CD4-positive, alpha-beta memory T cell (primary cell): ENCODE data around the gene RIMS3. TPM values are rescaled to one million over a fixed set of nuclear protein-coding genes. Genes with fewer than 3 reads are reported as not detected.

Experiments
- CTCF ChIA-PET: fragments of 350-600 bp; sonication (Branson Sonifier 250); formaldehyde crosslinking; loops from one replicate; lab custom pipeline; 2021; ENCODE audit warnings: inconsistent platforms; ENCODE audit not compliant: partially characterized antibody; lab: Charles Lee
- POLR2A ChIA-PET: fragments of 350-600 bp; sonication (Branson Sonifier 250); formaldehyde crosslinking; loops from one replicate; lab custom pipeline; 2021; ENCODE audit not compliant: partially characterized antibody; lab: Charles Lee
- DNase-seq, 5 donors: peaks; one replicate each; pipeline versions ENCODE4 v3.0.0 to v3.0.0-alpha.2; 2020 to 2022; ENCODE audit warnings: mixed read lengths in 1 of 5
- H3K27ac ChIP-seq: one replicate; pipeline ENCODE4 v1.7.0; 2013; ENCODE audit warnings: low read depth, low read length
- H3K27me3 ChIP-seq: 2 replicates; pipeline ENCODE4 v1.7.0; 2013; ENCODE audit warnings: mild to moderate bottlenecking, low read length, moderate library complexity; ENCODE audit not compliant: insufficient read depth
- H3K36me3 ChIP-seq: 2 replicates; pipeline ENCODE4 v1.7.0; 2013; ENCODE audit warnings: mild to moderate bottlenecking, low read length, moderate library complexity; ENCODE audit not compliant: insufficient read depth
- H3K4me1 ChIP-seq: 2 replicates; pipeline ENCODE4 v1.7.0; 2013; ENCODE audit warnings: mild to moderate bottlenecking, low read length, moderate library complexity; ENCODE audit not compliant: insufficient read depth
- H3K4me3 ChIP-seq, 2 donors: one replicate each; pipeline ENCODE4 v1.7.0; 2013; ENCODE audit warnings: low read length in 2 of 2, mild to moderate bottlenecking in 1 of 2
- H3K9me3 ChIP-seq, 2 donors: one replicate each; pipeline ENCODE4 v1.7.0; 2013; ENCODE audit warnings: low read length in 2 of 2, control low read depth in 1 of 2; ENCODE audit not compliant: control insufficient read depth in 1 of 2
- H3K27ac Mint-ChIP-seq, 7 donors: one replicate each; pipeline ENCODE4 v1.8.0; 2020 to 2021; ENCODE audit warnings: mixed read lengths in 7 of 7, mild to moderate bottlenecking in 6 of 7, inconsistent platforms in 3 of 7, moderate library complexity in 3 of 7
- H3K27me3 Mint-ChIP-seq, 2 donors: one replicate each; pipeline ENCODE4 v1.8.0; 2020 to 2021; ENCODE audit warnings: mixed read lengths in 2 of 2
- H3K36me3 Mint-ChIP-seq, 2 donors: one replicate each; pipeline ENCODE4 v1.8.0; 2020 to 2021; ENCODE audit warnings: mixed read lengths in 2 of 2, inconsistent platforms in 1 of 2, mild to moderate bottlenecking in 1 of 2
- H3K4me1 Mint-ChIP-seq, 4 donors: one replicate each; pipeline ENCODE4 v1.8.0; 2020 to 2021; ENCODE audit warnings: mixed read lengths in 4 of 4, mild to moderate bottlenecking in 1 of 4
- H3K4me3 Mint-ChIP-seq, 8 donors: one replicate each; pipeline ENCODE4 v1.8.0; 2020 to 2021; ENCODE audit warnings: mixed read lengths in 8 of 8, mild to moderate bottlenecking in 7 of 8, moderate library complexity in 6 of 8, inconsistent platforms in 3 of 8
- H3K9me3 Mint-ChIP-seq, 8 donors: one replicate each; pipeline ENCODE4 v1.8.0; 2020 to 2021; ENCODE audit warnings: mixed read lengths in 8 of 8, mild to moderate bottlenecking in 5 of 8, inconsistent platforms in 3 of 8, moderate library complexity in 1 of 8
- intact Hi-C: fragments of 100-400 bp; cut with micrococcal nuclease; formaldehyde crosslinking; loops from one replicate; pipeline ENCODE4 v1.15.1; 2023
- polyA plus RNA-seq, 2 donors: library from polyadenylated mRNA; unstranded; fragments of 300-500 nt; fragmentation: Illumina TruSeq; gene quantifications; one replicate each; pipeline ENCODE4 v1.2.3, GENCODE V29; 2021
- total RNA-seq, 2 experiments: library from RNA; stranded (reverse); gene quantifications; one replicate each; pipeline ENCODE4 v1.2.3, GENCODE V29; 2021

The RIMS3 gene
- total and polyA plus RNA-seq, 4 experiments from 2014 or later = 1.5 to 3.4 (median 2.2) TPM

DNA sequence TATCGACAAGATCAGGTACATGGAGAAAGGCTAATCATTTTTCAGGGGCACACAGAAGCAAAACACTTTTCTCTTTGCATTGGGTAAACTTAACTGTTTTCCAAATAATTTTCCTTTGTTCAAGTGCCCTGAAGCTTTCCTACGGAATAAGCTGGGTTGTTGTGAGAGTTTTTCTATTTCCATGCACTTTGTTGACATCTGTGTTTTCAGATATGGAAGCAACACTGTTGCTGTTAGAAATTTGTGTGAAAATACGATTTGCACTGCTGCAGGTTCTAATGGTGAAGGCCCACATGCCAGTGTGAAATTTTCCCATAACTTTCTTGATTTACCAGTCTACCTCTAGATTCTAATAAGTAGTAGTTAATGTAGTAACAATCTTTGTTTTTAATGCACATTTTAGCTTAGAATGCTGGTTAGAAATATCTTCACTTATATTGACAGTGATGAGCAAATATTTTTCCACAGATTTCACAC, 44.4 kb upstream of the RIMS3 start:
- Histone ChIP-seq H3K9me3 (no peaks in the 10 kb centered on the region), H3K4me1 (peaks cover 66% of the 10 kb centered on the region), H3K4me3 (peak overlapping the region; percentile 37 to 58), H3K36me3 (no peaks in the 10 kb centered on the region), H3K27me3 (no peaks in the 10 kb centered on the region), H3K27ac (peak overlapping the region; percentile 57)
- no peaks in the 10 kb centered on the region for H3K9me3 Mint-ChIP-seq
- no peak for DNase-seq
- peak overlapping the region; percentile 29 to 98 (median 87) for H3K27ac Mint-ChIP-seq
- no peaks in the 10 kb centered on the region for H3K27me3 Mint-ChIP-seq
- peaks cover 7 to 14% of the 10 kb centered on the region in 2 donors for H3K36me3 Mint-ChIP-seq
- intact Hi-C loops = loop anchor here (1.0 kb wide), 1 partner anchor 18 kb away; no protein-coding TSS in a partner anchor
- H3K4me1 Mint-ChIP-seq = peaks cover 33 to 79% (median 54%) of the 10 kb centered on the region in 4 donors
- peak overlapping the region; percentile 88 to 98 (median 95) for H3K4me3 Mint-ChIP-seq
- ChIA-PET CTCF (interaction anchor here (1.4 to 1.9 kb wide), 2 partner anchors 41 to 64 kb away, joined by 4 to 7 read pairs; no protein-coding TSS in a partner anchor), POLR2A (interaction anchor here (0.9 to 10.0 kb wide), 3 partner anchors 10 to 17 kb away, joined by 3 to 137 read pairs (median 4); partner anchors contain the start of gene NFYC)

DNA sequence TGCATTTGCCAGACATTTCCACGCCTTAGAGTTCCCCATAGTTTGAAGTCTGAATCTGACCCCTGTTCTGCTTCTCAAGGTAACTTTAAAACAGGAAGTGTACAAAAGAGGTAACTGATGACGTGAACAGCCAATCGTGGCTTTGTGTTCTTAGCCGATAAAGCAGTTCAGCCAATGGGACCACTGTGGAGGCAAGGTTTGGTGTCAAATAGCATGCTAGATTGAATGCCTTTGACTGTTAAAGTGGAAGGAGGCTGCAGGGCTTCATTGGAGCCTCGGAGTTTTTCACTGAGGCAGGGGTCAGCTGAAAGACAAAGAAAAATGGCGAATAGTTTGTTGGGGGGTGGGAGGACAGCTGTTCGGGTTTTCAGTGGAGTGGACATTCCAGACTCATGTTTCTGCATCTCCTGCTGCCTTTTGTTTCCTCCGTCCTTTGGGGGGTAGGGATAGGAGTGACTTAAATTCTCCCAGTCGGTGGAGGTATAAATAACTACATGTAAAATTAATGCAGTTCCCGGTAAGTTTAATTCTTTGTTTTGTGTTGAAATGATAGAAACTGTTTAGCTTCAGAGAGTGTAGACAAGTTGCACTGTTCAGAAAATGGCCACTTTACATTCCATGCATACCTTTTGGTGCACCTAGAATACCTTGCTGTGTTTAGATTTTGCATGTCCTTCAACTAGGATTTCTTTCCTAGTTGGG, 43.8 kb upstream of the RIMS3 start:
- Mint-ChIP-seq H3K9me3 (no peaks in the 10 kb centered on the region), H3K4me1 (peaks cover 38 to 82% (median 59%) of the 10 kb centered on the region in 4 donors), H3K27me3 (no peaks in the 10 kb centered on the region), H3K4me3 (peak overlapping the region; percentile 88 to 98 (median 95)), H3K27ac (peak overlapping the region; percentile 85 to 98 (median 94)), H3K36me3 (peaks cover 7 to 14% of the 10 kb centered on the region in 2 donors)
- Histone ChIP-seq H3K36me3 (no peaks in the 10 kb centered on the region), H3K4me1 (peaks cover 71% of the 10 kb centered on the region), H3K9me3 (no peaks in the 10 kb centered on the region), H3K4me3 (peak overlapping the region; percentile 37 to 58), H3K27me3 (no peaks in the 10 kb centered on the region), H3K27ac (peak overlapping the region; percentile 57)
- peak; percentile 81 to 91 (median 85) for DNase-seq
- intact Hi-C loops = loop anchor here (1.0 kb wide), 1 partner anchor 17 kb away; no protein-coding TSS in a partner anchor
- ChIA-PET POLR2A (interaction anchor here (0.9 to 10.0 kb wide), 3 partner anchors 9 to 16 kb away, joined by 3 to 137 read pairs (median 4); partner anchors contain the start of gene NFYC), CTCF (interaction anchor here (1.4 to 1.9 kb wide), 3 partner anchors 18 to 65 kb away, joined by 4 to 7 read pairs (median 5); partner anchors contain the start of gene NFYC)

DNA sequence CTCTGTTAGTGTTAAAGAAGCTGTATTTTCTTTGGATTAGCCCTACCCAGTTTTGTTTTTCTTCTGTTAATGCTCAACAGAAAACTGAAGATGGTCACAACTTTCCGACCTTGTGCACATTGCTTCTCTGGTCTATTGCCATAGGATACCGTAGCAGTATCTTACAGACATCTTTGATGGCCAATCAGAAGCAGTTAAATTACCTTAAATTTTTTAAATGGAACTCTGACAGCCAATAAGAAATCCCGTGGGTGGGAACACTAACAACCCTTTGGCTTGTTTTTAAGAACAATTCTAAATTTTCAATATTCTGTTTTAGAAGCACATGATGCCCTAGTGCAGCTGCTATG, 43.2 kb upstream of the RIMS3 start:
- peaks cover 41 to 82% (median 62%) of the 10 kb centered on the region in 4 donors for H3K4me1 Mint-ChIP-seq

DNA sequence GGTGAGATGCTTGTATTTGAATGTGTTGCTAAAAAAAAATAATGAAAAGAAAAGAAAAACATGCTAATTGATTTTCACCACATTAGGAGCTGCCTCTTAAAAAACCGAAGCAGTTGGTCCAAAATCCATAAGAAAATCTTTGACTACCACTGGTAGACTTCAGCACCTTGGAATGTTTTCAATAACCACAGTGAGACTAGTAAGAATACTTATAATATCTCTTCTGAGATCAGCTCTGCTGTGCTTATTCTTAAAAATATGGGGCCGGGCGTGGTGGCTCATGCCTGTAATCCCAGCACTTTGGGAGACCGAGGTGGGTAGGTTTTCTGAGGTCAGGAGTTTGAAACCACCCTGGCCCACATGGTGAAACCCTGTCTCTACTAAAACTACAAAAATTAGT, 41.1 kb upstream of the RIMS3 start:
- Mint-ChIP-seq H3K36me3 (peaks cover 4 to 9% of the 10 kb centered on the region in 2 donors), H3K4me1 (peaks cover 38 to 78% (median 60%) of the 10 kb centered on the region in 4 donors), H3K27me3 (no peaks in the 10 kb centered on the region), H3K4me3 (no peak overlapping the region), H3K9me3 (no peaks in the 10 kb centered on the region), H3K27ac (peak overlapping the region in 3 of 7 donors; percentile 35 to 67 (median 37))
- ChIA-PET CTCF (interaction anchor here (1.2 to 1.5 kb wide), 2 partner anchors 12 to 26 kb away, joined by 3 to 4 read pairs; no protein-coding TSS in a partner anchor), POLR2A (interaction anchor here (10.0 kb wide), 1 partner anchor 13 kb away, joined by 137 read pairs; the partner anchor contains the start of gene NFYC)
- Histone ChIP-seq H3K9me3 (no peaks in the 10 kb centered on the region), H3K27ac (no peak overlapping the region), H3K27me3 (no peaks in the 10 kb centered on the region), H3K36me3 (no peaks in the 10 kb centered on the region), H3K4me3 (no peak overlapping the region), H3K4me1 (peaks cover 60% of the 10 kb centered on the region)
- DNase-seq = no peak
- intact Hi-C loops = no loop called here

More for the DNA sequence above, 43.2 kb upstream of the RIMS3 start:
- peaks cover 7 to 14% of the 10 kb centered on the region in 2 donors for H3K36me3 Mint-ChIP-seq
- peak in 1 of 5 donors; percentile 80 for DNase-seq
- H3K4me3 Mint-ChIP-seq = peak overlapping the region; percentile 88 to 98 (median 95)
- CTCF ChIA-PET = interaction anchor here (1.7 kb wide), 1 partner anchor 18 kb away, joined by 5 read pairs; the partner anchor contains the start of gene NFYC
- no peaks in the 10 kb centered on the region for H3K27me3 Mint-ChIP-seq
- Histone ChIP-seq H3K36me3 (no peaks in the 10 kb centered on the region), H3K9me3 (no peaks in the 10 kb centered on the region), H3K4me3 (peak overlapping the region; percentile 37 to 58), H3K27me3 (no peaks in the 10 kb centered on the region), H3K4me1 (peaks cover 71% of the 10 kb centered on the region), H3K27ac (peak overlapping the region; percentile 57)
- H3K9me3 Mint-ChIP-seq = no peaks in the 10 kb centered on the region
- POLR2A ChIA-PET = interaction anchor here (1.5 to 10.0 kb wide), 2 partner anchors 9 to 15 kb away, joined by 4 to 137 read pairs; partner anchors contain the start of gene NFYC
- peak overlapping the region; percentile 85 to 98 (median 94) for H3K27ac Mint-ChIP-seq
- intact Hi-C loops = loop anchor here (1.0 kb wide), 1 partner anchor 16 kb away; no protein-coding TSS in a partner anchor

DNA sequence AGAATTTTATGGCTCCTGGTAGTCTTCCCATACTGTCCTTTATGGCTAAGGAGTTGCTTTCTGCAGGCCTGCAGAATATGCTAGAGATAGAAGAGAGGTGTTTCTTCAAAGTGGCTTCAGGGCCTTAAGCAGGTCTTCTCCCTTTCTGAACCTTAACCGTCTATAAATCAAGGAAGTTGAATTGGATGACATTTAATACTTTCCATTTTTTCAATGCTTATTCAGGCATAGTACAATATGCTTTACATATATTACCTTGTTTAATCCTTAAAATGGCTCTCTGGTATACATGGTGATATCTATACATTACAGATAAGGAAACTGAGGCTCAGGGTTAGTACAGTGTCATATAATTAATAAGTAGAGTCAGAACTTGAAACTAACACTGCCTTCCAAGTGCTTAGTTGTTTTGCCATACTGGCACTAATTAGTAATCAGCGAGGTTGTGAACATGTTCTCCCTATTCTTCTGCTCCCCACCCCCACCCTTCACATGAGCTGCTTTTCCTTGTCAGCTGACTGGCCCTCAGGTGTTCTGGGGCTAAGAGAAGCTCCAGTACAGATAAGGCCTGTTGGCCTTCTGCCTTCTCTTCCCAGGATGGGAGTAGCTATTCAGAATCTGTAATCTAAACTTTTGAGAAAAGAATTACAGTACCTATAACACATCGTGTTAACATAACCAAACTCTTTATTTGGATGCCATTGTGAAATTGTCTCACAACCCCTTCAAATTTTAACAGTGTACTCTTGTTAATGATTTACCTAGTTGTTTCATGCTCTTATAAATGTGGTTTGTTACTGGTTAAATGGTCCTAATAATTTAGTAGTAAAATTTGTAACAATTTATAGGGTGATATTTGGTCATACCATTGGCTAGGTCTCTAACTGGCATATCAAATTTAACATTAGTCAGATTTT, 39.6 kb upstream of the RIMS3 start:
- peaks cover 48% of the 10 kb centered on the region for H3K4me1 ChIP-seq
- peak overlapping the region in 1 of 7 donors; percentile 35 for H3K27ac Mint-ChIP-seq

DNA sequence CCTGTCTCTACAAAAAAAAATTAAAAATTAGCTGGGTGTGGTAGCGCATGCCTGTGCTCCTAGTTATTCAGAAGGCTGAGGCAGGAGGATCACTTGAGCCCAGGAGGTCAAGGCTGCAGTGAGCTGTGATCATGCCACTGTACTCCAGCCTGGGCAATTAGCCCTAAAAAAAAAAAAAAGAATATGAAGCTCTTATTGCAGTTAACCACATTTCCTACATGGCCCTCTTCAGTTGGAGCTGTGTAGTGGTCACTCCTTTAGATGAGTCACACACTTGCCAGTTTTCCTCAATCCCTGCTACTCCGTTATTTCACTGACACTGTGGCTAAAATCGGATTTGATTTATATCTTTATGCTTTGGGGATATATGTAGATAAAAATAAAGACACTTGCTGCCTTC, 37.8 kb upstream of the RIMS3 start:
- H3K27ac ChIP-seq = no peak overlapping the region
- H3K27me3 ChIP-seq = no peaks in the 10 kb centered on the region
- POLR2A ChIA-PET = interaction anchor here (10.0 kb wide), 1 partner anchor 10 kb away, joined by 137 read pairs; the partner anchor contains the start of gene NFYC

More for the DNA sequence above, 39.6 kb upstream of the RIMS3 start:
- Mint-ChIP-seq H3K4me3 (no peak overlapping the region), H3K4me1 (peaks cover 31 to 74% (median 54%) of the 10 kb centered on the region in 4 donors), H3K9me3 (no peaks in the 10 kb centered on the region), H3K27me3 (no peaks in the 10 kb centered on the region), H3K36me3 (peaks cover 3 to 5% of the 10 kb centered on the region in 2 donors)
- DNase-seq = no peak
- H3K9me3 ChIP-seq = no peaks in the 10 kb centered on the region
- H3K27me3 ChIP-seq = no peaks in the 10 kb centered on the region
- no peak overlapping the region for H3K4me3 ChIP-seq
- ChIA-PET POLR2A (interaction anchor here (1.0 to 10.0 kb wide), 2 partner anchors 12 to 173 kb away, joined by 3 to 137 read pairs; partner anchors contain the start of genes NFYC and ZNF684), CTCF (interaction anchor here (5.0 kb wide), 1 partner anchor 15 kb away, joined by 27 read pairs; the partner anchor contains the start of gene NFYC)
- intact Hi-C loops = no loop called here
- H3K27ac ChIP-seq = no peak overlapping the region
- no peaks in the 10 kb centered on the region for H3K36me3 ChIP-seq

More for the DNA sequence above, 37.8 kb upstream of the RIMS3 start:
- intact Hi-C loops = no loop called here
- H3K27ac Mint-ChIP-seq = peak overlapping the region in 3 of 7 donors; percentile 23 to 47 (median 31)
- DNase-seq = no peak
- H3K4me3 Mint-ChIP-seq = no peak overlapping the region
- H3K27me3 Mint-ChIP-seq = no peaks in the 10 kb centered on the region
- H3K36me3 ChIP-seq = no peaks in the 10 kb centered on the region
- no peak overlapping the region for H3K4me3 ChIP-seq
- no peaks in the 10 kb centered on the region for H3K9me3 ChIP-seq
- H3K36me3 Mint-ChIP-seq = peaks cover 3 to 5% of the 10 kb centered on the region in 2 donors
- CTCF ChIA-PET = interaction anchor here (0.7 to 5.0 kb wide), 2 partner anchors 10 to 13 kb away, joined by 4 to 27 read pairs; partner anchors contain the start of gene NFYC
- H3K9me3 Mint-ChIP-seq = no peaks in the 10 kb centered on the region
- peaks cover 37 to 74% (median 56%) of the 10 kb centered on the region in 4 donors for H3K4me1 Mint-ChIP-seq
- peaks cover 47% of the 10 kb centered on the region for H3K4me1 ChIP-seq
